GM19372 (cell line): ENCODE measurements around the gene ZBTB46.

Experiments used
- ATAC-seq: cut with Tn5 transposase; IDR thresholded peaks from one replicate; pipeline ENCODE4 v1.9.1; 2021; ENCODE audit warnings: mild to moderate bottlenecking, low read depth, moderate library complexity; ENCODE audit not compliant: unreplicated experiment

The ZBTB46 gene

GRCh38 chr20:63842258-63842657, 11.2 kb upstream of the ZBTB46 start:
- no peak for ATAC-seq

- ATAC-seq = no peak
Observed at GRCh38 chr20:63840405-63840828, 9.4 kb upstream of the ZBTB46 start.

GRCh38 chr20:63839620-63840019, 8.6 kb upstream of the ZBTB46 start:
- ATAC-seq = no peak

GRCh38 chr20:63837479-63837878, 6.4 kb upstream of the ZBTB46 start:
- ATAC-seq = no peak

- no peak for ATAC-seq
Observed at GRCh38 chr20:63836458-63837344, 5.6 kb upstream of the ZBTB46 start.

- ATAC-seq = no peak
Observed at GRCh38 chr20:63835021-63835858, 4.2 kb upstream of the ZBTB46 start.

- no peak for ATAC-seq
Observed at GRCh38 chr20:63834491-63834880, 3.4 kb upstream of the ZBTB46 start.

- ATAC-seq = no peak
Observed at GRCh38 chr20:63833776-63834490, 2.9 kb upstream of the ZBTB46 start.

GRCh38 chr20:63831993-63832686, 1.1 kb upstream of the ZBTB46 start:
- no peak for ATAC-seq

GRCh38 chr20:63831646-63831992, 555 bp upstream of the ZBTB46 start:
- no peak for ATAC-seq

- no peak for ATAC-seq
Observed at GRCh38 chr20:63829945-63830835, 874 bp downstream of the ZBTB46 start.

- ATAC-seq = no peak
Observed at GRCh38 chr20:63829603-63829944, 1.5 kb downstream of the ZBTB46 start.

GRCh38 chr20:63828951-63829350, 2.1 kb downstream of the ZBTB46 start:
- ATAC-seq = no peak

GRCh38 chr20:63828545-63828944, 2.5 kb downstream of the ZBTB46 start:
- ATAC-seq = no peak

GRCh38 chr20:63828124-63828523, 2.9 kb downstream of the ZBTB46 start:
- ATAC-seq = no peak

GRCh38 chr20:63826753-63827152, 4.3 kb downstream of the ZBTB46 start:
- no peak for ATAC-seq

GRCh38 chr20:63825331-63826118, 5.5 kb downstream of the ZBTB46 start:
- no peak for ATAC-seq

GRCh38 chr20:63823691-63824311, 7.3 kb downstream of the ZBTB46 start:
- ATAC-seq = no peak
